Activated CD8-positive, alpha-beta T cell treated with anti-CD3 and anti-CD28 coated beads, Interleukin-2, amount 10 ng/mL, durations not matched to agents 7 days and 5 days (primary cell): ENCODE measurements around the gene OR4C12. TPM values are rescaled to one million over a fixed set of nuclear protein-coding genes. Genes with fewer than 3 reads are reported as not detected.
A peak's percentile ranks its signal among the peaks of the same experiment; 100 is the strongest.
"Not testable (repeated sequence)": the region's sequence is repeated elsewhere in the genome, so short reads cannot be mapped to it uniquely, and the experiment has no call there.

Experiments
- ATAC-seq: fragments of 150-1000 bp; cut with Tn5 transposase; one replicate; pipeline ENCODE4 v1.10.0; 2021; ENCODE audit warnings: moderate library complexity
- CTCF ChIA-PET: fragments of 350-600 bp; sonication (Branson Sonifier 250); formaldehyde crosslinking; loops from one replicate; lab custom pipeline; 2021; ENCODE audit warnings: antibody characterized with exemption; lab: Charles Lee
- POLR2A ChIA-PET: fragments of 350-600 bp; sonication (Branson Sonifier 250); formaldehyde crosslinking; loops from one replicate; lab custom pipeline; 2021; ENCODE audit warnings: antibody characterized with exemption; lab: Charles Lee
- DNase-seq: peaks from one replicate; pipeline ENCODE4 v3.0.0-alpha.2; 2020
- H3K27ac Mint-ChIP-seq: one replicate; pipeline ENCODE4 v1.8.0; 2021; ENCODE audit warnings: mild to moderate bottlenecking, mixed read lengths
- H3K27me3 Mint-ChIP-seq: one replicate; pipeline ENCODE4 v1.8.0; 2021; ENCODE audit warnings: low read depth, mixed read lengths
- H3K36me3 Mint-ChIP-seq: one replicate; pipeline ENCODE4 v1.8.0; 2021; ENCODE audit warnings: low read depth, mixed read lengths
- H3K4me1 Mint-ChIP-seq: one replicate; pipeline ENCODE4 v1.8.0; 2021; ENCODE audit warnings: low read depth, mixed read lengths
- H3K4me3 Mint-ChIP-seq: one replicate; pipeline ENCODE4 v1.8.0; 2021; ENCODE audit warnings: mild to moderate bottlenecking, mixed read lengths
- H3K9me3 Mint-ChIP-seq: one replicate; pipeline ENCODE4 v1.8.0; 2022; ENCODE audit warnings: mixed read lengths; ENCODE audit not compliant: insufficient read depth
- total RNA-seq, 2 experiments: library from RNA; stranded (reverse); gene quantifications; one replicate each; pipeline ENCODE4 v1.2.3, GENCODE V29; 2021

Gene OR4C12
- not detected for total RNA-seq

GRCh38 chr11:49982435-49982834, at the start of gene OR4C12:
TSS of gene OR4C12 (minus strand) at chr11:49982535. CDS start at chr11:49982501, 34 bp downstream.
- H3K36me3 Mint-ChIP-seq, ATAC-seq, H3K4me3 Mint-ChIP-seq, POLR2A ChIA-PET, H3K27me3 Mint-ChIP-seq, DNase-seq, CTCF ChIA-PET, H3K27ac Mint-ChIP-seq, H3K4me1 Mint-ChIP-seq: not testable (repeated sequence)
- H3K9me3 Mint-ChIP-seq, result peaks cover 12% of the 10 kb centered on the region

- ChIA-PET CTCF (no interaction called here), POLR2A (no interaction called here)
- H3K9me3 Mint-ChIP-seq, result peaks cover 31% of the 10 kb centered on the region
- no peaks in the 10 kb centered on the region for H3K36me3 Mint-ChIP-seq
- H3K4me3 Mint-ChIP-seq, result no peak overlapping the region
- ATAC-seq (no peak), DNase-seq (no peak)
- H3K27ac Mint-ChIP-seq, result no peak overlapping the region
- no peaks in the 10 kb centered on the region for H3K27me3 Mint-ChIP-seq
- no peaks in the 10 kb centered on the region for H3K4me1 Mint-ChIP-seq
Observed at GRCh38 chr11:50030193-50030592, 47.9 kb upstream of the OR4C12 start.

GRCh38 chr11:49995565-49995964, 13.2 kb upstream of the OR4C12 start:
- H3K4me3 Mint-ChIP-seq, result no peak overlapping the region
- no peaks in the 10 kb centered on the region for H3K27me3 Mint-ChIP-seq
- POLR2A ChIA-PET, result no interaction called here
- no peaks in the 10 kb centered on the region for H3K36me3 Mint-ChIP-seq
- ATAC-seq, result no peak
- DNase-seq, result peak; percentile 42
- CTCF ChIA-PET, result interaction anchor here (0.6 kb wide), 1 partner anchor 1689 kb away, joined by 4 read pairs; no protein-coding TSS in a partner anchor
- no peak overlapping the region for H3K27ac Mint-ChIP-seq
- no peaks in the 10 kb centered on the region for H3K4me1 Mint-ChIP-seq
- H3K9me3 Mint-ChIP-seq, result peaks cover 10% of the 10 kb centered on the region

DNA sequence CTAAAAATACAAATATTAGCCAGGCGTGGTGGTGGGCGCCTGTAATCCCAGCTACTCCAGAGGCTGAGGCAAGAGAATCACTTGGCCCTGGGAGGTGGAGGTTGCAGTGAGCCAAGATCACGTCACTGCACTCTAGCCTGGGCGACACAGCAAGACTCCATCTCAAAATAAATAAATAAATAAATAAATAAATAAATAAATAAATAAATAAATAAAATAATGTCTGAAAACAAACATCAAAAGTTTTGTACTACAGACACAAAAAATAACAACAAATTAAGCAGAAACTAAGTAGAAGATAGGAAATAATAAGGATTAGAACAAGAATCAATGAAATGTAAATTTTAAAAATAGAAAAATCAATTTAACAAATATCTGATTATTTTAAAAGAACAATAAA, 8.9 kb downstream of the OR4C12 start:
- H3K4me1 Mint-ChIP-seq, H3K4me3 Mint-ChIP-seq, DNase-seq, H3K27ac Mint-ChIP-seq, CTCF ChIA-PET, H3K9me3 Mint-ChIP-seq, POLR2A ChIA-PET, H3K36me3 Mint-ChIP-seq, H3K27me3 Mint-ChIP-seq, ATAC-seq: not testable (repeated sequence)

- H3K4me1 Mint-ChIP-seq, result no peaks in the 10 kb centered on the region
- ChIA-PET POLR2A (no interaction called here), CTCF (no interaction called here)
- H3K27me3 Mint-ChIP-seq, result no peaks in the 10 kb centered on the region
- peaks cover 9% of the 10 kb centered on the region for H3K9me3 Mint-ChIP-seq
- DNase-seq, result no peak
- ATAC-seq, result no peak
- no peaks in the 10 kb centered on the region for H3K36me3 Mint-ChIP-seq
- H3K27ac Mint-ChIP-seq, result no peak within 1 kb of the TSS
- H3K4me3 Mint-ChIP-seq, result no peak within 1 kb of the TSS
Observed at GRCh38 chr11:49952091-49952490, 30.2 kb downstream of the OR4C12 start, which contains the start of gene OR4C13. TSS of gene OR4C13 (plus strand) at chr11:49952391. CDS start at chr11:49952423, 32 bp downstream.

GRCh38 chr11:49948701-49949100, 33.6 kb downstream of the OR4C12 start:
- H3K36me3 Mint-ChIP-seq, H3K4me1 Mint-ChIP-seq, CTCF ChIA-PET, DNase-seq, H3K27ac Mint-ChIP-seq, ATAC-seq, H3K4me3 Mint-ChIP-seq, POLR2A ChIA-PET, H3K27me3 Mint-ChIP-seq: not testable (repeated sequence)
- H3K9me3 Mint-ChIP-seq, result peaks cover 22% of the 10 kb centered on the region

Other genes starting within 250 kb of the OR4C12 start
- gene OR4C13, start 30.1 kb downstream of the OR4C12 start, total RNA-seq, result not detected
- gene OR4C45, start 50.3 kb upstream of the OR4C12 start, total RNA-seq, result not detected